OCI-LY3 (cell line): ENCODE measurements around the gene CLEC4F.

Experiments
- H2AFZ ChIP-seq: fragments of 200-600, 300-600 bp; shearing (Covaris generic); 2 replicates; pipeline ENCODE4 v1.6.0; 2014; ENCODE audit warnings: antibody characterized with exemption, low read depth, low read length
- H3K27ac ChIP-seq: fragments of 200-600, 300-600 bp; sonication (generic); 2 replicates; pipeline ENCODE4 v1.5.1; 2014; ENCODE audit warnings: mild to moderate bottlenecking, low read length, moderate library complexity, mixed read lengths
- H3K27me3 ChIP-seq: fragments of 200-600, 300-600 bp; sonication (generic); 2 replicates; pipeline ENCODE4 v1.6.1; 2014; ENCODE audit warnings: low read depth, low read length, mixed read lengths
- H3K36me3 ChIP-seq: fragments of 200-600, 300-600 bp; sonication (generic); replicated peaks from 2 replicates; pipeline ENCODE3; 2014; ENCODE audit warnings: low read depth, low read length, mixed read lengths
- H3K4me1 ChIP-seq: fragments of 300-600, 200-600 bp; sonication (generic); 2 replicates; pipeline ENCODE4 v1.6.1; 2014; ENCODE audit warnings: low read length, mixed read lengths
- H3K4me2 ChIP-seq: fragments of 200-600, 300-600 bp; sonication (generic); 2 replicates; pipeline ENCODE4 v1.6.1; 2014; ENCODE audit warnings: low read length, mixed read lengths
- H3K4me3 ChIP-seq: fragments of 300-600, 200-600 bp; sonication (generic); 2 replicates; pipeline ENCODE4 v1.5.1; 2014; ENCODE audit warnings: antibody characterized with exemption, mild to moderate bottlenecking, low read length, moderate library complexity
- H3K79me2 ChIP-seq: fragments of 300-600, 200-600 bp; shearing (Covaris generic); 2 replicates; pipeline ENCODE4 v1.6.1; 2014; ENCODE audit warnings: mild to moderate bottlenecking, low read length, mixed read lengths
- H3K9ac ChIP-seq: fragments of 300-600, 200-600 bp; shearing (Covaris generic); 2 replicates; pipeline ENCODE4 v1.6.0; 2014; ENCODE audit warnings: mild to moderate bottlenecking, low read length, moderate library complexity
- H3K9me3 ChIP-seq: fragments of 200-600, 300-600 bp; shearing (Covaris generic); 2 replicates; pipeline ENCODE4 v1.6.1; 2014; ENCODE audit warnings: low read length, mixed read lengths; ENCODE audit not compliant: insufficient read depth
- H4K20me1 ChIP-seq: fragments of 200-600, 300-600 bp; sonication (generic); 2 replicates; pipeline ENCODE4 v1.6.1; 2016; ENCODE audit warnings: low read length, mixed read lengths; ENCODE audit not compliant: insufficient read depth
- CTCF ChIP-seq: fragments of 200-600, 300-600 bp; sonication (generic); IDR thresholded peaks from 2 replicates; pipeline ENCODE4 v1.5.1; 2014; ENCODE audit warnings: antibody characterized with exemption, low read length, low read depth
- EZH2phosphoT487 ChIP-seq: fragments of 200-600 bp; shearing (Covaris generic); IDR thresholded peaks from 2 replicates; pipeline ENCODE4 v1.6.1; 2018; ENCODE audit warnings: antibody characterized with exemption, mixed run types, low read depth

Gene CLEC4F

GRCh38 chr2:70834881-70835280 is 14.5 kb upstream of the CLEC4F start:
- Histone ChIP-seq H3K9ac (no peak overlapping the region), H4K20me1 (no peaks in the 10 kb centered on the region), H3K27me3 (peaks cover 2% of the 10 kb centered on the region; the same call in 1 of the 2 replicates), H3K27ac (no peak overlapping the region), H3K4me1 (no peaks in the 10 kb centered on the region), H3K79me2 (no peaks in the 10 kb centered on the region), H3K36me3 (no peaks in the 10 kb centered on the region), H3K9me3 (no peaks in the 10 kb centered on the region), H3K4me3 (no peak overlapping the region), H3K4me2 (no peak overlapping the region), H2AFZ (no peak overlapping the region)
- TF ChIP-seq EZH2phosphoT487, result no peak
- no peak for TF ChIP-seq CTCF

- H3K4me1 ChIP-seq, result peaks cover 6% of the 10 kb centered on the region
- H3K27ac ChIP-seq, result no peak overlapping the region
- no peak overlapping the region for H3K9ac ChIP-seq
- H3K4me2 ChIP-seq, result no peak overlapping the region
- H4K20me1 ChIP-seq, result no peaks in the 10 kb centered on the region
- no peak overlapping the region for H2AFZ ChIP-seq
- H3K4me3 ChIP-seq, result no peak overlapping the region
- H3K9me3 ChIP-seq, result no peaks in the 10 kb centered on the region
- no peak for TF ChIP-seq CTCF
- TF ChIP-seq EZH2phosphoT487, result no peak
- H3K27me3 ChIP-seq, result peaks cover 6% of the 10 kb centered on the region; the same call in 1 of the 2 replicates
- H3K79me2 ChIP-seq, result no peaks in the 10 kb centered on the region
- no peaks in the 10 kb centered on the region for H3K36me3 ChIP-seq
Observed at GRCh38 chr2:70834106-70834505, 13.7 kb upstream of the CLEC4F start.

- Histone ChIP-seq H3K27me3 (peaks cover 6% of the 10 kb centered on the region; the same call in 1 of the 2 replicates), H3K9ac (no peak overlapping the region)
Observed at GRCh38 chr2:70833246-70833645, 12.8 kb upstream of the CLEC4F start.

GRCh38 chr2:70832386-70832785 is 12.0 kb upstream of the CLEC4F start:
- no peak overlapping the region for H2AFZ ChIP-seq
- no peak overlapping the region for H3K4me3 ChIP-seq
- peaks cover 6% of the 10 kb centered on the region; the same call in 1 of the 2 replicates for H3K27me3 ChIP-seq
- peaks cover 7% of the 10 kb centered on the region for H3K4me1 ChIP-seq
- no peaks in the 10 kb centered on the region for H3K9me3 ChIP-seq
- H3K9ac ChIP-seq, result no peak overlapping the region
- no peak overlapping the region for H3K4me2 ChIP-seq
- no peaks in the 10 kb centered on the region for H3K79me2 ChIP-seq
- TF ChIP-seq EZH2phosphoT487 (no peak), CTCF (no peak)
- no peaks in the 10 kb centered on the region for H4K20me1 ChIP-seq
- no peaks in the 10 kb centered on the region for H3K36me3 ChIP-seq
- no peak overlapping the region for H3K27ac ChIP-seq

More at GRCh38 chr2:70833246-70833645, 12.8 kb upstream of the CLEC4F start:
- no peaks in the 10 kb centered on the region for H3K79me2 ChIP-seq
- H2AFZ ChIP-seq, result no peak overlapping the region
- H3K27ac ChIP-seq, result no peak overlapping the region
- no peaks in the 10 kb centered on the region for H3K36me3 ChIP-seq
- no peak overlapping the region for H3K4me3 ChIP-seq
- no peaks in the 10 kb centered on the region for H4K20me1 ChIP-seq
- no peaks in the 10 kb centered on the region for H3K9me3 ChIP-seq
- peaks cover 7% of the 10 kb centered on the region for H3K4me1 ChIP-seq
- H3K4me2 ChIP-seq, result no peak overlapping the region
- TF ChIP-seq CTCF (no peak), EZH2phosphoT487 (no peak)
